ENCODE measurements around the gene SMAD1.

DNA sequence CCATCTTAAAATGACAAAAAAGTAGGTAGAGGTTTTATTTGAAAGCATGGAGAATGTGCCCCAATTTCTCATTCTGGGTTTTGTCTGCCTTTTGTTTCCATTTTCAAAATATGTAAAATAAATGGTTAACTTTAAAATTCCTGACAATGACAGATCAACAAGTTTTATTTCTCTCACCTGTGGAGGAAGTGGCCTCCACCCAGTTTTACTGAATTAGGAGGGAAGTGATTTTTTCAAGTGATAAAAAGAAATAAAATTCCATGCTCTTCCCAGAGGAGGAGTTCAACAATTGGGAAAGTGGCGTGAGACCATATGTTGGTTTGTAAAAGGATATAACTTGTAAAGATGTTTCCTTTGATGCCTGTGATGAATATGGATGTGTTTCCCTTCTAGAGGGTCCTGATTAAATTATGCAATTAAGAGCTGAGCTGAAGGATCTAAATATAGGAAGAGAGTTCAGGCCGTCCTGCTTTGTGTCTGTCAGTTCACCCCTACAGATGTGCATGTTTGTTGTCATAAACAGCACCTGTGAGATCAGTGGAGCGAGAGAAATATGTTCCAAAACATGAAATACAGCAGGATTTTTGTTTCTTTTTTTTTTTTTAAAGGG, 19.5 kb downstream of the SMAD1 start:
- TF ChIP-seq, protein P1, sequence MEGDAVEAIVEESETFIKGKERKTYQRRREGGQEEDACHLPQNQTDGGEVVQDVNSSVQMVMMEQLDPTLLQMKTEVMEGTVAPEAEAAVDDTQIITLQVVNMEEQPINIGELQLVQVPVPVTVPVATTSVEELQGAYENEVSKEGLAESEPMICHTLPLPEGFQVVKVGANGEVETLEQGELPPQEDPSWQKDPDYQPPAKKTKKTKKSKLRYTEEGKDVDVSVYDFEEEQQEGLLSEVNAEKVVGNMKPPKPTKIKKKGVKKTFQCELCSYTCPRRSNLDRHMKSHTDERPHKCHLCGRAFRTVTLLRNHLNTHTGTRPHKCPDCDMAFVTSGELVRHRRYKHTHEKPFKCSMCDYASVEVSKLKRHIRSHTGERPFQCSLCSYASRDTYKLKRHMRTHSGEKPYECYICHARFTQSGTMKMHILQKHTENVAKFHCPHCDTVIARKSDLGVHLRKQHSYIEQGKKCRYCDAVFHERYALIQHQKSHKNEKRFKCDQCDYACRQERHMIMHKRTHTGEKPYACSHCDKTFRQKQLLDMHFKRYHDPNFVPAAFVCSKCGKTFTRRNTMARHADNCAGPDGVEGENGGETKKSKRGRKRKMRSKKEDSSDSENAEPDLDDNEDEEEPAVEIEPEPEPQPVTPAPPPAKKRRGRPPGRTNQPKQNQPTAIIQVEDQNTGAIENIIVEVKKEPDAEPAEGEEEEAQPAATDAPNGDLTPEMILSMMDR (IDR thresholded peaks at IDR 0.05; ENCODE audit: low read depth, low read length): no peak
- TF ChIP-seq EZH2phosphoT487 (IDR thresholded peaks at IDR 0.05; ENCODE audit: low read depth): no peak
